Measurements from ENCODE around the gene UQCR10.

DNA sequence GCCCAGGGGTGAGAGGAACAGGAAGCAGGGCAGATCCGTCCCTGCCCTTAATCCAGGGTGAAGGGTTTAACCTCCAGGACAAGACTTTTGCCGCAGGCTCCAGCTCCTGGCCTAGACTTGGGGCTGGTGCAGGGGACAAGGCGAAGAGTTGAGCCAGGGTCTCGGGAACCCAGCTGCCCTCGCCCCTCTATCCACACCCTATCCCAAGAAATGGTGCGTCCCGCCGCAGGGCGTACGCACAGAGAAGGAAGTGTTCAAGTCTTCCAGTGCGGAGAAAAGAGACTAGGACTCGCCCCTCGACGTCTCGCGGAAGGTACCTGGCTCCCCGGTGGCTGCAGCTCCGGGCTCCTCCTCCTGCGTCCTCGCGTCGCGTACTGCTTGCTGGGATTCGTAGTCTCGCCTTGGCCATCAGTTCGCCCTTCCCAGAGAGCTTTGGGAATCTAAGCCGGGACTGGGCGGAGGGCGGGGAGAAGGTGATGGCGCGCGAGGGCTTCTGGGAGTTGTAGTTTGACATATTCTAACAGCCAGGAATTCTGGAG, 468 bp upstream of the UQCR10 start, which contains the start of gene ZMAT5:
- TF ChIP-seq, protein P1, sequence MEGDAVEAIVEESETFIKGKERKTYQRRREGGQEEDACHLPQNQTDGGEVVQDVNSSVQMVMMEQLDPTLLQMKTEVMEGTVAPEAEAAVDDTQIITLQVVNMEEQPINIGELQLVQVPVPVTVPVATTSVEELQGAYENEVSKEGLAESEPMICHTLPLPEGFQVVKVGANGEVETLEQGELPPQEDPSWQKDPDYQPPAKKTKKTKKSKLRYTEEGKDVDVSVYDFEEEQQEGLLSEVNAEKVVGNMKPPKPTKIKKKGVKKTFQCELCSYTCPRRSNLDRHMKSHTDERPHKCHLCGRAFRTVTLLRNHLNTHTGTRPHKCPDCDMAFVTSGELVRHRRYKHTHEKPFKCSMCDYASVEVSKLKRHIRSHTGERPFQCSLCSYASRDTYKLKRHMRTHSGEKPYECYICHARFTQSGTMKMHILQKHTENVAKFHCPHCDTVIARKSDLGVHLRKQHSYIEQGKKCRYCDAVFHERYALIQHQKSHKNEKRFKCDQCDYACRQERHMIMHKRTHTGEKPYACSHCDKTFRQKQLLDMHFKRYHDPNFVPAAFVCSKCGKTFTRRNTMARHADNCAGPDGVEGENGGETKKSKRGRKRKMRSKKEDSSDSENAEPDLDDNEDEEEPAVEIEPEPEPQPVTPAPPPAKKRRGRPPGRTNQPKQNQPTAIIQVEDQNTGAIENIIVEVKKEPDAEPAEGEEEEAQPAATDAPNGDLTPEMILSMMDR (IDR thresholded peaks at IDR 0.05; ENCODE audit: insufficient read depth, low read length) = no peak
- TF ChIP-seq GABPA (IDR thresholded peaks at IDR 0.05; ENCODE audit: low read depth) = no peak
- TF ChIP-seq POLR2AphosphoS5 (IDR thresholded peaks at IDR 0.05; ENCODE audit: low read depth) = peak; percentile 56
